GM18526 (cell line): ENCODE data around the gene DNAJC18.

Experiments used
- POLR2A ChIP-seq: IDR thresholded peaks from 3 replicates; pipeline ENCODE4 v1.6.1; 2011; ENCODE audit not compliant: insufficient read length; ENCODE audit errors: extremely low read depth

The DNAJC18 gene

DNA sequence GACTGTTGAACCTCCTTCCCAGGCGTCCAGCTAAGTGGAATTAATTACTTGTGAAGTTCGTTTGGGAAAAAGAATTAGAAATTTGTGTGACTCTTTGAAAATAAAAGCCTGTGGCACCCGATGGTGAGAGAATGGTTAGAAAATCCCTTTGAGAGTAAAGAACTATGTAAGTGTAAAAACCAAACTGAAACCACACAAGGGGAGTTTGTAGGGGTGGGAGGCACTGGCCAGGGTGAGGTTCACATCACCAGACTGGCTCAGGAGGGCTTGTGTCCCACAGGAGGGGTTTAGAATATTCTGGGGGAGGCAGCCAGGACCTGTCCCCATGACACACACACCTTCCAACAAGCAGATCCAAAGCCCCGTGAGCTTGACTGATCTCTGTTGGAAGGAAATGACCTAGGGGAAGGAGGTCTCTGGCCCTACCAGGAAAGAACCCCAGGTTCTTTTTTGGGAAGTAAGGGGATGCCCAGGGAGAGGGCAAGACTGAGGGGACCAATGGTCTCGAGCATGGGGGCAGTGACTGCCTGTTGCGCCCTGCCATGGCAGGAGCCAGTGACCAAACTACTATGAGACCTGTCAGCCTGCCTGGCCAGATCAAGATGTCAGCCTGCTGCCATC is 39.7 kb downstream of the DNAJC18 start:
- no peak for TF ChIP-seq POLR2A

DNA sequence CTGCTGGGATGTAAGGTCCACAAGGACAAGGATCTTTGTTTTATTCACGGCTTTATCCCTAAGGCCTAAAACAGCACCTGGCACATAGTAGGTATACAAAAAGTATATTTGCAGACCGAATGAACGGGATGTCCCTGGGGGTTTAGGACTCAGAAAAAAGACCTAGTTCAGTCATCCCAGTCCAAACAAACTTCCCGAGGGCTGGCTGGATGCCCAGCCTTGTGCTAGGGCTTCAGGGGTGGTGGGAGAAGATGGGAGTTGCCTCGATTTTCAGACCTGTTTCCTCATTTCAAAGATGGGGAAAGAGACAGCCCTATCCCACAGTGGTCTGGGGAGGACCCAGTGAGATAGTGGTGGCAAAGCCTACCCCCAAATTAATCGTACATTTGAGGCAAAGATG is 41.4 kb downstream of the DNAJC18 start:
- no peak for TF ChIP-seq POLR2A

DNA sequence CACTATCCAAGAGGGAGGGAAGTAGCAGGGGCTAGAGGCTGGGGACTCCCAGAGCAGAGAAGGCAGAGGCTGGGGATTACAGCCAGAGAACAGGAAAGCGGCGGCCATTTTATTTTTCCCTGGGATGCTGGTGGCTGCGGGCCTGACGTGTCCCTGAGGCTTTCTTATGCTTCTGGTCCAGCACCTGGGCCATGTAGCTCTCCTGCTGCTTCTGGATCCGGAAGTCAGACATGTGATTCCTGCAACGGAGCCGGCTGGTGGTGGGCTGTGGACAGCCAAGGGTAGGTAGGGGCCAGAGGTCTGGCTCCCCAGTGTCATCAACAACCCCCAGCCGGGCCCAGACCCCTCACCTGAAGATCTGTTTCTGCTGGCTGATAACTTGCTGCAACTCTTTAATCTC is 42.6 kb downstream of the DNAJC18 start:
- no peak for TF ChIP-seq POLR2A

DNA sequence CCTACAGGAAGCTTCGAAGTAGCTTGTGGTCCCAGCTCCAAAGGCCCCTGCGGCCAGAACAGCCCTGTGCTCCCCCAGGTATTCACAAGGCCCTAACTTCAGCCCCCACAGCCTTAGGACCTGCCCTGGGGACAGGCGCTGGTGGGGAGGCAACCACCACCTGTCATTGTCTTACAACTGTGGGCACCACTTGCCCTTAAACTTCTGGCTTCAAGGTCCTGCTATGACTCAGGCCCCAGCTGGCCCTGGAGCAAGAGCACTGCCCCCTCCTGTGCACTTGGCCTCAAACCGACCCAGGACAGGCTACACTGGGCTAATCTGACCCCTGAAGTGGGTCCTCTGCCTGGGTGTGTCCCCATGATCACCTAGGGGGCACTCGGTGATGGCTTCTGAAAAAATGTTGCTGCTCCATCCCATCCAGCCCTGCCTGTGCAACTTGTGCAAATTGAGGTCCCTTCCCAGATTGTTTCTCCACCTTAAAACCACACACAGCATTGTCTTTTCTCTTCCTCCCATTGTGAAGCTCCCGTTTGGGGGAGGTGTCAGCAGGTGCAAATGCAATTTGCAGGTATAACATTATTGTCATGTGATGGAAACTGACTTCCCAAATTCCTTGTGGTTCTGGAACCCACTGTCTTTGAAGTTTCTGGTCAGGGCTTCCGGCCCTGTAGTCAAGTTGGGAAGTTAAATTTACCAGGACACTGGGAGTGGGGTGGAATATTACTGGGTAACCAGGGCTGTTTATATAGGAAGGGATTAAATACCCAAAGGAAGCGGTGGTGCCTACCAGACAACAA is 43.3 kb downstream of the DNAJC18 start:
- no peak for TF ChIP-seq POLR2A

DNA sequence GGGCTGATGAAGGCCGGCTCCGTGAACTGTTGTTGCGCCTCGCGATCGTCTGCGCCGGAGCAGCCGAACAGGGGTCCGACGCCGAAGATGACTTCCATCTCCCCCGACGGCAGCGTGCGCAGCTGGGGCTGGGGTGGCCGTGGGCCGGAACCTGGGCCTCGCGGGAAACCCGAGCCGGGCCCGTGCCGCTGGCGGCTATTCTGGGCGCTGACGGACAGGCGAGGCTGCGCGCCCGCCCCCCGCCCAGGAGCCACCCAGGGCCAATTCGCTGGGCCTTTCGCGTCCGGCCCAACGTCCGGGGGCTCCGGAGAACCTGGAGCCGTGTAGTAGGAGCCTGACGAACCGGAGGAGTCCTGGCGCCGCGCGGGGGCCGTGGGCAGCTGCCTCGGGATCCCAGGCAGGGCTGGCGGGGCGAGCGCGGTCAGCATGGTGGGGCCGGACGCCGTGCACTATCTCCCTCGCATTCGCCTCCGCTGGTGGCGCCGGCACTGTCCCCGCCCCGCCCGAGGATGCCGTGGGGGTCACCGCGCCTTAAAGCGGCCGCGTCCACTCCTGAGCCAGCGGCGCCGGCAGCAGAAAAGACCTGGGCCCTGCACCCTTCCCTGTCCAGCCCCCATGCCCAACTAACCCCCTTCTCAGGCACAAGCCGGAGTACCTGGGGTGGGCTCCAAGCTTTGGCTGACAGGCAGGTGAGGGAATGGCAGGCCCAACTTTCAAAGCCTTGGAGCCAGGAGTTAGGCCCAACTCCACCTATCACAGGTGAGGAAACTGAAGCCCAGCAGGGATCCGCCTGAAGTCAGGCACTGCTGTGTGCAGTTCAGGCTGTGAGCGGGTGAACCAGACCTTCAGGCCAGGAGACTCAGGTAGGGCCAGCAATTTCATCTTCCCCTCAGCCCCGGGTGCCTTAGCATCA is 44.4 kb downstream of the DNAJC18 start, which contains the start of gene PROB1:
TSS of gene PROB1 (minus strand) at position 451 of the 913 bp plus-strand sequence. CDS start at position 428, 23 bp downstream.
- TF ChIP-seq POLR2A = no peak

DNA sequence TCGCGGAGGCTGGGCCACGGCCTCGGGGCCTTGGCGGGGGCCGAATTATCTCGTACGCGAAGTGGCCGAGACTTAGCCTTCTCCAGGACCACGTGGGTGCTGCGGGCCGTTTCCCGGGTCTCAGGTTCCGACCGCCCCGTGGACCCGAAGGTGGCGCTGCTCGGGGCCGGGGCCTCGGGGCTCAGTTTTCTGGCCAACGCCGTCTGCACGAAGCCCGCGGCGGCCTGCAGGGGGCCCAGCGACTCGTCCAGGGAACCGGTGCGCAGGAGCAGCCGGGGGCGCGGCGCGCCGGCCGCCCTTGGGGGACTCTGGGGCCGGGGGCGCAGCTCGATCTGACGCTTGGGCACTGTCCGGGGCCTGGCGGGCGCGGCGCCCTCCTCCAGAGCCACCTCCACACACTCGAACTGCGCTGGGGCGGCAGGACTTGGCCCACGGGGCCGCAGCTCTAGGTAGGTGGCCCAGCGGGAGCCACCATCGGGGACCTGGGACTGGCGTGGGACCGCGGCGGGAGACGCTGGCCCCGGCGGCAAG is 45.1 kb downstream of the DNAJC18 start:
- TF ChIP-seq POLR2A = no peak

DNA sequence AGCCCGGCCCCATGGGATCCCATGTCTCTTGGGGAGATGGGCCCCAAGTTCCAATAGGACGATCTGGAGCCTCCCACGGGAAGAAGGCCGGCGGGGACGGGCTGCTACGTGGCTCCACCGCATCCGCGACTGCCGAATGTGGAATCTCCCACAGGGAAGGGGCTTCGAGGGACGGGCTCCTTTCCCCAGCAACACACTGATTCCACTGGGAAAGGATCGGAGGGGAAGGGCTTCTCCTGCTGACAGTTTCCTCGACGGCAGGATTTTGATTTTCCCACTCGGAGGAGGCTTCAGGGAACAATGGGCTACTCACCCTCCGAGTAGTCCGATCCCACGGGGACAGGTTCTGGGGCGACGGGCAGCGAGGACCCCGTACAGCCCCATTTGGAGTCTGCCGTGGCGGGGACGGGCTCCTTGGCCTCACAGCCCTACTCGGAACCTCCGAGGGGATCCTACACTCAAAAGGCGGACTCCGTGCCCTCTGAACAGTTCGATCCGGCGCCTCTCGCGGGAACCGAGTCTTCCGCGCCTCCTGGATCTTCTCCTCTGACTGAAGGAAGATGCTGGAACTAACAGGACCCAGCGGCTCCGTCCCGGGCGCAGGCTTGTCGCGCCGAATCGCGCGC is 45.7 kb downstream of the DNAJC18 start:
- TF ChIP-seq POLR2A = no peak

DNA sequence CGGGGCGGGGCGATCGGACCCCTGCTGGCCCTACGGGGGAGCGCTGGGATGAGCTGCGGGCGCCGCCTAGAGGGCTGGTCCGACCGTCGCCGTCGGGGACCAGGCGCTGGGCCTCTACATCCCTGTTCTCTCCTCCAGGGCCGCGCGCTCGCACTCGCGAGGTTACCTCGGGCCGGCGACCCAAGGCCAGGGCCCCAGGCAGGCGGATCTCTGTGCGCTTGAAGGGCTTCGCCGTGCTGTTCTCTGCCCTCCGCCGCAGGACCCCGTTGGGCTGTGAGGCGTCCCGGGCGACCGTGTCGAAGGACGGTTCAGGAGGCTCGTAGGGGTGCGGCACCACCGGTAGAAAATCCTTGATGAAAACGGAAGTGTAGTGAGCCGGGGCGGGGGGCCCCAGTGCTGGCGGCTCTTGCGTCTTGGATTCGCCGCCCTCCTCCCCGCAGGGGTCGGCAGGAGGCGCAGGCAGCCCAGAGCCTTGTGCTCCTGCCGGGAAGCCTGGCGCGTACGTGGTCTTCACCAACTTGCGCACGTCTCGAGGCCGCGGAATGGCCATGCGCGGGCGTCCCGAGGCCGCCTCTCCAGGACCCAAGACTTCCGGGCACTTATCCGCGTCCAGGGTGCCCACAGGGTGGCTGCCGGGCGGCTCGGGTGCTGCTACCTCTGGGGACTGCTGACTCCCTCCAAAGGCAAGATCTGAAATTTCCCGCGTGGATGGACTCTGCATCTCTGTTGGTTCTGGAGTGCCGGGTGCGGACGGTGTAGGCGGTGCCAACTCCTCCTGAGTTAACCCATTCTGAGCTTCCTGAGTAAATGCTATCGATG is 46.4 kb downstream of the DNAJC18 start:
- peak; percentile 44 for TF ChIP-seq POLR2A

DNA sequence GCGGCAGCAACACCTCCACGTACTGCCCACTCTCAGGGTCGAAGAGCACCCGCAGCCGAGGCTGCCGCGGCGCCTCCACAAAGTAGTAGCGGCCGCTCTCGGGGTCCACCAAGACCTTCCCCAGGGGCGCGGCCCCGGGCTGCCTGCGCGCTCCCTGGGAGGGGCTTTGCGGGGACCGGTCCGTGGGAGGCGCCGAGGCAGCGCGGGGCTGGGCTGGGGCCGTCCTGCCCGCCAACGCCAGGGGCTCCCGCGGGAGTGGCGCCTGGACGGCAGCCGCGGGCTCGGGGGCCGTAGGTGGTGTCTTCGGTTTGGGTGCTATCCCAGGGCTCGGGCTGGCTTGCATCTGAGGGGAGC is 47.0 kb downstream of the DNAJC18 start:
- TF ChIP-seq POLR2A = no peak

DNA sequence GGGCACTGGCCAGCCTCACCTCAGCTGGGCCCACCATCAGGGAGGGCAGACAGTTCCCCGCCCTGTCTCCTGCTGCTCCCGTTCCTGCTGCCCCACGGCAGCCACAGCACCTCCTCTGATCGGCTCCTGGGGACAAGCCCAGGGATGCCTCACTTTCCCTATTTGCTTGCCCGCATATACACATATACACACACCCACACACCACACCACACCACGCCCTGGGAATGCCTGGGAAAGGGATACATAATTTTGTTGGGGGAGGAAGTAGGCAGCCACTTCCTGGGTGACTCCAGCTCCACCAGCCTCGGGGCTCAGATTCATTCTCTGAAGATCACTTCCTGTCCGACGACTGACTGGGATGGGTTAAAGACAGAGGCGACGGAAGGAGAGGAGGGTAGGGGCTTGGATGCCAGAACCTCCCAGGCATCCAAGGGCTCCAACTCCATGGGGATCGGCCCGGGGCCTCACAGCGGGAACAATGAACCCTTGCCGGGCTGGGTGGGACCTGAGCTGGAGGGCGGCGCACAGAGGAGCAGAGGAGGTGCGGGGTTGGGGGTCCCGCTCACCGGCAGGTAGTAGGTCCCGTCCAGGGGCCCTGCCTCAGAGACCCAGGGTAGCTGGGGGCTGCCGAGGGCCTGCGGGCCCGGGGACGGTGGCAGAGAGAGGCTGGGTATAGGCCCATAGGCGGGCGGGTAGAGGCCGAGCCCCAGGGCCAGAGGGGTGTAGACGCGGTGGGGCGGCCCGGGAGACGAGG is 47.6 kb downstream of the DNAJC18 start:
- peak; percentile 55 for TF ChIP-seq POLR2A

DNA sequence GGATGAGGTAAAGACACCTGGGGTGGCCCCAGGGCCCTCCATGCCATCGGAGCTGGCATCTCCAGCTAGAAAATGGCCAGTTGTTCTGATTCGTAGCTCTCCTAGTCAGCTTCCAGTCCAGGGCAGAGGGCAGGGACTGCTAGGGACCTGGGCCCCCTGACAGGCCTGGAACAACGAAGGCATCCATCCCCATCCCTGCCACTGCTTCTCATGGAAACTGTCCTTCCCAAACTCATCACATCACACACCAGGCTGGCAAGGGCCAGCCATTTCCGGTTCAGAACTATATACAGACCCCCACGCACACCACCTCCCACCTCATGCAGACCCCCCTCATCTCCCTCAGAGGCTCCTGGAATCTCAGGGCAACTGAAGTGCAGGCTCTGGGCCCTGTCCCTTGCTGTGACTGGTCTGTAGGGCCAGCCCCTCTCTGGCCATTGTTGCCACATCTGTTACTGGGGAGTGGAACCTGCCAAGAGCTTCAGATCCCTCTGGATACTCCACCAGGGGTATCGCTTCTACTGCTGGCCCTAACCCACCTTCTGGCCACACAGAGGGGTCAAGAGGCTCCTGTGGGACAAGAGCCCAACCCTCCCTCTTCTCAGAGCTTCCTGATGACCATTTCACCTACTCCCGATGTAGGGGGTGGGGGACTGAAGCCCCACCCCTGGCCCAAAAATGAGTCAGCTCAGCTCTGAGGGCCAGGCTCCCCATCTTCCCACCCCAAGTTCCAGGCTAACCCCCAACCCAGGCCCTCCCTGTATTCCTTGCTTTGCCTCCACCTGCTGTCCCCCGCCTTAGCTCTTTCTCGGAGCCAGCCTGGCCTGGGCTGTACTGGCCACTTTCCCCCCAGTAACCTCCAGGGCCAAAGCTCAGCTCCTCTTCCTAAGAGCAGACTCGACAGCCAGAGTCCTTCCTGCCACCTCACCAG is 48.4 kb downstream of the DNAJC18 start:
- no peak for TF ChIP-seq POLR2A

DNA sequence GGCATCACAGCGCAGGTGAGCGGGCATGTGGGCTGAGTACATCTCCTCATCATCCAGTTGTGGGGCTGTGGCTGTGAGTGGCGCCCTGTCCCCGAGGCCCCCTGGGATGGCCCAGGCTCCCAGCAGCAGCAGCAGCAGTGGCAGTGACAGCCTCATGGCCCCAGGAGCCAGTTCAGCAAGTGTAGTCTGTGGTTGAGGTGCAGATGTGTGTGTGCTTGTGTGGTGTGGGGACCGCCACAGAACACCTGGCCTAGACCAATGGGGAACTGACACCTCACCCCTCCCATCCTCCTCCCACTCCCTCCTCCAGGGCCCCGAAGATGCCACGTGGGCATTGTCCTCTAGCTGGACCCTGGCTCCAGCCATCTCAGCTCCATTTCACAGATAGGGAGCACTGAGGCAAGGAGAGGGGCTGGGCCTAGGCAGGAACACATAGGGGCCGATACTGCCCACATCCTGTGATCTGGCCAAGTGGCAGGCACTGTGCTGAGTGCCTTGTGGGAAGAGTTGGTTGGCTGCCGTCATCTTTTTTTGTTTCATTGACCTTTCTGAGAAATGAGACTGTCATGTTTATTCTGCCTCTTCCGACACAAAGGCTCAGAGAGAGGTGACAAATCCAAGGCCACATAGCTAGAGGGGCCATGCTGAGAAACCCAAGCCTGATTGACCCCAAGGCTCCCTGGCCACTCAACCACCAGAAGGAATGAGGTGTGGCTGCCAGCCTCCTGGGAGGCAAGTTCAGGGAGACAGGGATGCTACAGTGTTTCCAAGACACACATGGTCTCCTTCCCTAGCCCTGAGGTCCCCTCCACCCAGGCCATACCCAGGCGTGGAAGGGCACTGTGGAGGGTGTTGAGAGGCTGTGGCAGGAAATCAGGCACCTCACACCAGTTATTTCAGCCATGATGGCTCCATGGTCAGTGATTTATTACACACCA is 49.4 kb downstream of the DNAJC18 start, which contains the start of gene MZB1:
TSS of gene MZB1 (minus strand) at position 213 of the 938 bp plus-strand sequence. CDS start at position 156, 57 bp downstream.
- peak; percentile 96 for TF ChIP-seq POLR2A
